ENCODE results near the gene TCF4. TPM values are rescaled to one million over a fixed set of nuclear protein-coding genes. Genes with fewer than 3 reads are reported as not detected.

TCF4 gene
- total and polyA plus RNA-seq, 4 donors, result 14.3 to 356 (median 73.0) TPM

DNA sequence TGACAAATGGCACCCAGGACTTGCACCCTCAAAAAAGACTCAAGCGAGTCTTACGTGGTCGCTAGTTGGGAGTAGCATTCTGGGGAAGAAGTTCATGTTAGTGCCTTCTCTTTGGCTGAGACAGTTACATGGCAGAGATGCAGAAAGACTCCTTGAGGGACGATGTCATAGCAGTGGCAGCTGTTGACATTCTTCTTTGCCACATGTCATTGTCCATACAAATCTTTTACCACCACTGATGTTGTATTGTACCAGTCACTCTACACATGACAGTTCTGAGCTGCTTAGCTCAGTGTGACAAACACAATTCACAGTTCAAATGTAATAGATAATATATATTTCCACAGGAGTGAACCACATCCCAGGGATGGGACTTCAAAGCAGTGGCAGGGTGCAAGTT, 197.1 kb downstream of the TCF4 start:
- Histone ChIP-seq H3K9me3 (ENCODE audit: control insufficient read depth in 4 of 4, insufficient read depth in 3 of 4, low read length in 3 of 4) (no peaks in the 10 kb centered on the region), H3K9ac (ENCODE audit: insufficient read depth in 1 of 2, low read length in 2 of 2) (no peak overlapping the region), H3K27ac (ENCODE audit: low read depth in 1 of 2, low read length in 1 of 2) (no peak overlapping the region), H3K4me3 (no peak overlapping the region), H3K4me1 (ENCODE audit: control insufficient read depth in 5 of 5, insufficient read depth in 5 of 5, low read length in 5 of 5) (peaks cover 5 to 19% (median 12%) of the 10 kb centered on the region in 5 donors), H3K27me3 (ENCODE audit: control insufficient read depth in 3 of 3, insufficient read depth in 3 of 3, low read length in 2 of 3) (no peaks in the 10 kb centered on the region), H3K36me3 (ENCODE audit: control insufficient read depth in 4 of 4, insufficient read depth in 4 of 4, low read length in 4 of 4) (peaks cover 0 to 5% (median 2%) of the 10 kb centered on the region in 4 donors)
- WGBS, 2 donors, result 93 to 97% methylated on average over 4 of the region's 4 CpGs
- TF ChIP-seq, protein P1, sequence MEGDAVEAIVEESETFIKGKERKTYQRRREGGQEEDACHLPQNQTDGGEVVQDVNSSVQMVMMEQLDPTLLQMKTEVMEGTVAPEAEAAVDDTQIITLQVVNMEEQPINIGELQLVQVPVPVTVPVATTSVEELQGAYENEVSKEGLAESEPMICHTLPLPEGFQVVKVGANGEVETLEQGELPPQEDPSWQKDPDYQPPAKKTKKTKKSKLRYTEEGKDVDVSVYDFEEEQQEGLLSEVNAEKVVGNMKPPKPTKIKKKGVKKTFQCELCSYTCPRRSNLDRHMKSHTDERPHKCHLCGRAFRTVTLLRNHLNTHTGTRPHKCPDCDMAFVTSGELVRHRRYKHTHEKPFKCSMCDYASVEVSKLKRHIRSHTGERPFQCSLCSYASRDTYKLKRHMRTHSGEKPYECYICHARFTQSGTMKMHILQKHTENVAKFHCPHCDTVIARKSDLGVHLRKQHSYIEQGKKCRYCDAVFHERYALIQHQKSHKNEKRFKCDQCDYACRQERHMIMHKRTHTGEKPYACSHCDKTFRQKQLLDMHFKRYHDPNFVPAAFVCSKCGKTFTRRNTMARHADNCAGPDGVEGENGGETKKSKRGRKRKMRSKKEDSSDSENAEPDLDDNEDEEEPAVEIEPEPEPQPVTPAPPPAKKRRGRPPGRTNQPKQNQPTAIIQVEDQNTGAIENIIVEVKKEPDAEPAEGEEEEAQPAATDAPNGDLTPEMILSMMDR (IDR thresholded peaks at IDR 0.05; ENCODE audit: control extremely low read depth, extremely low read depth), result no peak
- ATAC-seq (ENCODE audit: insufficient read depth, low FRiP score), result no peak
- DNase-seq, result no peak

DNA sequence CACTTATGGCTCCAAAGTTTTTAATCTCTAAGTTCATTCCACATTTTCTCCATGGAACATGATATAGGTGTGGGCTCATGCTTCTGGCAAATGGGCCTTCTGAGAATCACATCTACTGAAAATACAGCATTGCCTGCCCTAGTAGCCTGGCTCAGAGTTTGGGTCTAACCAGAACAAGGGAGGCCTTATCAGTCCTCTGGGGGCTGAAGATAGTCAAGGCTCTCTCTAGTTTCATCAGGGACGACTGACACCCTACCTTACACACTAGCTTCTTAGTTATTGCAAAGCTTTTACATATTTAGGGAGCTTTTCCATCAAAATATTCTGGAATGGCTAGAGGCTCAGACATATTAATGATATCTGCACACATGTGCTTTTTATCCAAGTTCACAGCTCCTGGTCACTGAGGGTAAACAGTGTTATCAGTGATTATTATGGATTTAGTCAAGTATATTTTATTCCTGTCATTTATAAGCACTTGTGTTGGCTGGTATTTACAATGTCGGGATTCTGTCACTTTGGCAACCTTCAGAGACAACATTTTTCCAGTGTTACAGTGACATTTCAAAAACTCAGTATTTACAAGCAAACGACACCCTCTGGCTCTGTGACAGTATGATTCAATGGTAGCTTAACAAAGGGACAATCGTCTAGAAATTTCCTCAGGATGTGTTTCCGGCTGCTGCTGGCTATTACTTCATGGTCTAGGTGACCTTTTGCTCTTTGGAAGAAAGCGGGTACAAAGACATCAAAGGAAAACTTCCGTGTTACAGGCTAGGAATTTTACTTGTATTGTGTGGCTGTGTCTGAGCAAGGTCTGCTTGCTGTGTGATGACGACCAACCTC, 200.6 kb downstream of the TCF4 start:
- DNase-seq (peak; percentile 34 to 80 (median 78)), ATAC-seq (ENCODE audit: insufficient read depth, low FRiP score) (no peak)
- TF ChIP-seq, protein P1 (IDR thresholded peaks at IDR 0.05; ENCODE audit: control extremely low read depth, extremely low read depth), result no peak
- Histone ChIP-seq H3K36me3 (ENCODE audit: control insufficient read depth in 4 of 4, insufficient read depth in 4 of 4, low read length in 4 of 4) (peaks cover 0 to 5% (median 2%) of the 10 kb centered on the region in 4 donors), H3K9ac (ENCODE audit: insufficient read depth in 1 of 2, low read length in 2 of 2) (no peak overlapping the region), H3K4me1 (ENCODE audit: control insufficient read depth in 5 of 5, insufficient read depth in 5 of 5, low read length in 5 of 5) (peaks cover 7 to 17% (median 11%) of the 10 kb centered on the region in 5 donors), H3K4me3 (no peak overlapping the region), H3K27me3 (ENCODE audit: control insufficient read depth in 3 of 3, insufficient read depth in 3 of 3, low read length in 2 of 3) (no peaks in the 10 kb centered on the region), H3K9me3 (ENCODE audit: control insufficient read depth in 4 of 4, insufficient read depth in 3 of 4, low read length in 3 of 4) (no peaks in the 10 kb centered on the region), H3K27ac (ENCODE audit: low read depth in 1 of 2, low read length in 1 of 2) (peak overlapping the region; percentile 49 to 57)
- WGBS, 2 donors, result 41 to 74% methylated on average over 8 of the region's 8 CpGs

DNA sequence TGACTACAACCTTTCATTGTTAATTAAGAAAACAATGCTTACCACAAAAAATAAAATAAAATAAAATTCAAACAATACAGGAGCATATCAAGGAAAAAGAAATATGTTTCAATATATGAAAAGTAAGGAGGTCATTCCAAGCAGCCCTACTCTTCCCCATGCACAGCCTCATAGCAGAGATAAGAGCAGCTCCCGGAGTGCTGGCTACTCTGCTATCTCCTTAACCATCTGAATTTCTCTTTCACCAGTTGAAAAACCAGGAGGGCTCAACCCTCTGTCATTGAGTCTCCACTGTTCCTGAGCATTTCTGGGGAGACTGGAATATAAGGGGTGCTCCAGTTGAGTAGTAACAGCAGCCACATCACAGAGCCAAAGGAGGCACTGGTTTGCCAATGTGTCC, 201.4 kb downstream of the TCF4 start:
- Histone ChIP-seq H3K9me3 (ENCODE audit: control insufficient read depth in 4 of 4, insufficient read depth in 3 of 4, low read length in 3 of 4) (no peaks in the 10 kb centered on the region), H3K27me3 (ENCODE audit: control insufficient read depth in 3 of 3, insufficient read depth in 3 of 3, low read length in 2 of 3) (no peaks in the 10 kb centered on the region), H3K4me1 (ENCODE audit: control insufficient read depth in 5 of 5, insufficient read depth in 5 of 5, low read length in 5 of 5) (peaks cover 7 to 17% (median 11%) of the 10 kb centered on the region in 5 donors), H3K4me3 (no peak overlapping the region), H3K36me3 (ENCODE audit: control insufficient read depth in 4 of 4, insufficient read depth in 4 of 4, low read length in 4 of 4) (peaks cover 0 to 5% (median 2%) of the 10 kb centered on the region in 4 donors), H3K9ac (ENCODE audit: insufficient read depth in 1 of 2, low read length in 2 of 2) (no peak overlapping the region), H3K27ac (ENCODE audit: low read depth in 1 of 2, low read length in 1 of 2) (peak overlapping the region; percentile 13 to 23)
- TF ChIP-seq, protein P1 (IDR thresholded peaks at IDR 0.05; ENCODE audit: control extremely low read depth, extremely low read depth), result no peak
- 84 to 94% methylated on average over 1 of the region's 1 CpG for WGBS, 2 donors
- no peak for ATAC-seq (ENCODE audit: insufficient read depth, low FRiP score)
- no peak for DNase-seq

All from lung (tissue), 12 donors.